ENCODE results near the gene MARS2.

GRCh38 chr2:197717863-197718262 is 12.7 kb downstream of the MARS2 start:
- TF ChIP-seq POLR2AphosphoS5 (IDR thresholded peaks at IDR 0.05) (no peak), CTCF (IDR thresholded peaks at IDR 0.05) (no peak), POLR2A (IDR thresholded peaks at IDR 0.05) (no peak), EP300 (IDR thresholded peaks at IDR 0.05; ENCODE audit: low read depth) (no peak)
